GM12878 (cell line): ENCODE measurements around the gene COL16A1. TPM values are rescaled to one million over a fixed set of nuclear protein-coding genes. Genes with fewer than 3 reads are reported as not detected.

Experiments used
- ATAC-seq: fragments of 200-7000 bp; cut with Tn5 transposase; 3 replicates; pipeline ENCODE4 v1.9.1; 2020; ENCODE audit warnings: mild to moderate bottlenecking, moderate library complexity
- BruUV-seq: library from RNA; stranded (reverse); fragments of 400-500 nt; replicated peaks from 2 replicates; lab custom pipeline; 2021; lab: Mats Ljungman, UMichigan
- CTCF ChIA-PET: fragments of 300-600 bp; sonication (Branson Sonifier 250); formaldehyde crosslinking; extraction: SDS; loops from one replicate; lab custom pipeline; 2021; ENCODE audit warnings: inconsistent platforms; lab: Yijun Ruan, JAX
- POLR2A ChIA-PET: fragments of 350-600 bp; formaldehyde crosslinking; extraction: SDS; loops from one replicate; lab custom pipeline; 2021; ENCODE audit warnings: inconsistent platforms; lab: Charles Lee
- RAD21 ChIA-PET: fragments of 300-600 bp; sonication (Branson Sonifier 250); formaldehyde crosslinking; loops from one replicate; lab custom pipeline; 2023; ENCODE audit warnings: antibody characterized with exemption; ENCODE audit not compliant: unreplicated experiment; lab: Charles Lee
- SMC1A ChIA-PET: fragments of 300-600 bp; sonication (Branson Sonifier 250); formaldehyde crosslinking; loops from one replicate; lab custom pipeline; 2023; ENCODE audit not compliant: unreplicated experiment, uncharacterized antibody; lab: Charles Lee
- DNase-seq: peaks from one replicate; pipeline ENCODE4 v3.0.0-alpha.2; 2011; ENCODE audit warnings: low read depth, low spot score
- FAIRE-seq: peaks from 3 replicates; lab custom pipeline; 2011; peaks lifted over from hg19 to GRCh38; lab: Jason Lieb, UNC
- H2AFZ ChIP-seq: 2 replicates; pipeline ENCODE4 v1.6.0; 2011; ENCODE audit warnings: low read depth, low read length, control low read depth; ENCODE audit not compliant: control insufficient read depth
- H3K27ac ChIP-seq: 2 replicates; pipeline ENCODE4 v1.5.1; 2011; ENCODE audit warnings: control low read depth; ENCODE audit not compliant: control insufficient read depth, insufficient read depth
- H3K27me3 ChIP-seq, 2 experiments: replicated peaks in 1 of 2; 2 replicates each; pipeline versions ENCODE4 v1.6.0 to v1.6.1; 2011; ENCODE audit warnings: low read length in 1 of 2; ENCODE audit not compliant: control insufficient read depth in 2 of 2, insufficient read depth in 2 of 2
- H3K36me3 ChIP-seq, 2 experiments: 2 replicates each; pipeline ENCODE4 v1.5.1; 2011; ENCODE audit warnings: low read length in 1 of 2; ENCODE audit not compliant: control insufficient read depth in 2 of 2, insufficient read depth in 2 of 2
- H3K4me1 ChIP-seq: 2 replicates; pipeline ENCODE4 v1.6.1; 2011; ENCODE audit warnings: mild to moderate bottlenecking, low read length, moderate library complexity, mixed read lengths; ENCODE audit not compliant: control insufficient read depth, insufficient read depth
- H3K4me2 ChIP-seq: 2 replicates; pipeline ENCODE4 v1.6.0; 2011; ENCODE audit warnings: control low read depth; ENCODE audit not compliant: control insufficient read depth, insufficient read depth
- H3K4me3 ChIP-seq: fragments of 200-600 bp; sonication (generic); 2 replicates; pipeline ENCODE4 v1.5.1; 2016
- H3K79me2 ChIP-seq: 2 replicates; pipeline ENCODE4 v1.6.0; 2011; ENCODE audit warnings: low read length; ENCODE audit not compliant: control insufficient read depth, insufficient read depth
- H3K9ac ChIP-seq: 2 replicates; pipeline ENCODE4 v1.8.0; 2011; ENCODE audit warnings: low read length, control low read depth, mixed read lengths; ENCODE audit not compliant: control insufficient read depth, insufficient read depth
- H3K9me3 ChIP-seq: replicated peaks from 3 replicates; pipeline ENCODE4 v1.5.1; 2011; ENCODE audit warnings: mild to moderate bottlenecking, low read length; ENCODE audit not compliant: control insufficient read depth, insufficient read depth
- H4K20me1 ChIP-seq: 2 replicates; pipeline ENCODE4 v1.6.0; 2011; ENCODE audit not compliant: control insufficient read depth, insufficient read depth
- BCL11A ChIP-seq: IDR thresholded peaks from 2 replicates; pipeline ENCODE4 v1.6.1; 2011; ENCODE audit warnings: low read depth, low read length
- CBX5 ChIP-seq: sonication (generic); IDR thresholded peaks from 2 replicates; pipeline ENCODE4 v1.6.1; 2016; ENCODE audit warnings: low read depth, moderate library complexity, mild to moderate bottlenecking, inconsistent platforms
- CEBPZ ChIP-seq: fragments of 150-350 bp; IDR thresholded peaks from 2 replicates; pipeline ENCODE4 v1.6.1; 2016; ENCODE audit warnings: low read depth, low read length
- EED ChIP-seq: sonication (generic); IDR thresholded peaks from 2 replicates; pipeline ENCODE4 v1.6.1; 2016; ENCODE audit warnings: antibody characterized with exemption, low read depth
- JUNB ChIP-seq: IDR thresholded peaks from 2 replicates; pipeline ENCODE4 v1.6.1; 2016; ENCODE audit warnings: antibody characterized with exemption, mild to moderate bottlenecking
- JUND ChIP-seq: IDR thresholded peaks from 2 replicates; pipeline ENCODE4 v1.6.1; 2012; ENCODE audit warnings: low read depth, mild to moderate bottlenecking, low read length, improper control_type of control experiment, moderate library complexity
- MEF2B ChIP-seq: fragments of 450-650 bp; IDR thresholded peaks from 2 replicates; pipeline ENCODE4 v1.6.1; 2018; ENCODE audit warnings: mild to moderate bottlenecking, moderate library complexity; ENCODE audit not compliant: partially characterized antibody, poor library complexity, severe bottlenecking
- NR2F1 ChIP-seq: fragments of 450-650 bp; conservative IDR thresholded peaks from 2 replicates; pipeline ENCODE4 v1.6.1; 2017; ENCODE audit warnings: mild to moderate bottlenecking
- PAX5 ChIP-seq: IDR thresholded peaks from 2 replicates; pipeline ENCODE4 v1.6.1; 2011; ENCODE audit warnings: low read depth, low read length, borderline replicate concordance
- SIX5 ChIP-seq: IDR thresholded peaks from 2 replicates; pipeline ENCODE4 v1.6.1; 2011; ENCODE audit warnings: mild to moderate bottlenecking, low read depth, low read length, moderate library complexity; ENCODE audit not compliant: severe bottlenecking
- TCF7 ChIP-seq: IDR thresholded peaks from 2 replicates; pipeline ENCODE4 v1.6.1; 2014; ENCODE audit warnings: antibody characterized with exemption, borderline replicate concordance
- YBX1 ChIP-seq: fragments of 450-650 bp; IDR thresholded peaks from 2 replicates; pipeline ENCODE4 v1.6.1; 2016; ENCODE audit warnings: antibody characterized with exemption
- ZNF207 ChIP-seq: fragments of 450-650 bp; IDR thresholded peaks from 2 replicates; pipeline ENCODE4 v1.6.1; 2014; ENCODE audit warnings: antibody characterized with exemption, mild to moderate bottlenecking, borderline replicate concordance
- ZNF592 ChIP-seq: fragments of 450-650 bp; IDR thresholded peaks from 2 replicates; pipeline ENCODE4 v1.6.1; 2017; ENCODE audit warnings: mild to moderate bottlenecking, moderate library complexity
- WGBS: methylation state at CpG from one replicate; pipeline ENCODE4 v1.1.6; 2016; ENCODE audit warnings: low lambda C conversion rate; ENCODE audit not compliant: insufficient replicate concordance, insufficient coverage; ENCODE audit errors: missing lambda C conversion rate; 5-methylcytosine and 5-hydroxymethylcytosine counted together
- in situ Hi-C: fragments of 300-500 bp; cut with MboI; formaldehyde crosslinking; loops from 9 replicates; pipeline ENCODE4 v1.14.3; 2018; ENCODE audit warnings: mixed read lengths
- intact Hi-C: fragments of 100-400 bp; cut with micrococcal nuclease; formaldehyde crosslinking; loops from one replicate; pipeline ENCODE4 v1.14.2; 2022; ENCODE audit not compliant: unreplicated experiment
- polyA plus RNA-seq, 11 experiments: library from polyadenylated mRNA; depleted of rRNA in 4 of 11; unstranded in 6 of 11; stranded (reverse) in 5 of 11; fragments of >200 nt; fragmentation: Nextera tagmentation in 4 of 11; fragmentation: Illumina TruSeq in 1 of 11; extraction: Ambion mirVana in 4 of 11; extraction: Trizol in 1 of 11; gene quantifications; 1 replicate in 1 of 11; 2 replicates in 10 of 11; pipeline versions ENCODE4 v1.2.1 to v1.2.3, GENCODE V29; 2011 to 2016; ENCODE audit warnings: inconsistent platforms in 2 of 11, missing spikeins in 2 of 11, low read depth in 1 of 11
- total RNA-seq, 4 experiments: library from RNA; depleted of rRNA in 3 of 4; stranded (reverse); fragments of >200 nt in 3 of 4; fragmentation: Illumina TruSeq in 1 of 4; extraction: Trizol in 1 of 4; gene quantifications; 2 replicates each; pipeline versions ENCODE4 v1.2.1 to v1.2.3, GENCODE V29; 2013 to 2021

Gene COL16A1
- total and polyA plus RNA-seq, 10 of the 15 experiments (the other 5 are each of a cell fraction or from before 2014, with no cell fraction given) = 0.02 to 3.7 (median 0.59) TPM

- Histone ChIP-seq H3K79me2 (no peaks in the 10 kb centered on the region), H4K20me1 (no peaks in the 10 kb centered on the region), H3K27ac (no peak overlapping the region), H3K4me1 (no peaks in the 10 kb centered on the region; the same call in none of the 2 replicates)
- CTCF ChIA-PET = interaction anchor here (1.0 to 1.1 kb wide), 2 partner anchors 8 to 163 kb away, joined by 3 read pairs; no protein-coding TSS in a partner anchor
- ATAC-seq = no peak
- SMC1A ChIA-PET = no interaction called here
- POLR2A ChIA-PET = interaction anchor here (0.6 to 1.5 kb wide), 2 partner anchors 11 to 96 kb away, joined by 3 to 4 read pairs; no protein-coding TSS in a partner anchor
- FAIRE-seq = no peak
- in situ Hi-C loops = no loop called here
- TF ChIP-seq ZNF592 (no peak), JUND (no peak), TCF7 (no peak), MEF2B (no peak), PAX5 (no peak), JUNB (no peak), BCL11A (no peak), CBX5 (no peak), ZNF207 (no peak), EED (no peak), NR2F1 (no peak), CEBPZ (no peak), SIX5 (no peak), YBX1 (no peak)
- TF ChIP-seq, all 136 proteins: peak for 0
- H3K4me2 ChIP-seq = no peak overlapping the region
- no peak overlapping the region for H3K4me3 ChIP-seq
- WGBS = 88% methylated on average over 19 of the region's 23 CpGs
- H2AFZ ChIP-seq = no peak overlapping the region
- BruUV-seq = no TSS peak
- peaks cover 25 to 26% of the 10 kb centered on the region in 2 experiments; a peak in 3 of 4 replicates for H3K36me3 ChIP-seq
- RAD21 ChIA-PET = no interaction called here
- intact Hi-C loops = no loop called here
- no peak overlapping the region for H3K9ac ChIP-seq
- no peaks in the 10 kb centered on the region for H3K27me3 ChIP-seq
- no peaks in the 10 kb centered on the region for H3K9me3 ChIP-seq
- DNase-seq = no peak
These were observed 77.3 kb downstream of the COL16A1 start for GRCh38 chr1:31626223-31627207.
